ENCODE measurements around the gene POC1A.

POC1A gene

DNA sequence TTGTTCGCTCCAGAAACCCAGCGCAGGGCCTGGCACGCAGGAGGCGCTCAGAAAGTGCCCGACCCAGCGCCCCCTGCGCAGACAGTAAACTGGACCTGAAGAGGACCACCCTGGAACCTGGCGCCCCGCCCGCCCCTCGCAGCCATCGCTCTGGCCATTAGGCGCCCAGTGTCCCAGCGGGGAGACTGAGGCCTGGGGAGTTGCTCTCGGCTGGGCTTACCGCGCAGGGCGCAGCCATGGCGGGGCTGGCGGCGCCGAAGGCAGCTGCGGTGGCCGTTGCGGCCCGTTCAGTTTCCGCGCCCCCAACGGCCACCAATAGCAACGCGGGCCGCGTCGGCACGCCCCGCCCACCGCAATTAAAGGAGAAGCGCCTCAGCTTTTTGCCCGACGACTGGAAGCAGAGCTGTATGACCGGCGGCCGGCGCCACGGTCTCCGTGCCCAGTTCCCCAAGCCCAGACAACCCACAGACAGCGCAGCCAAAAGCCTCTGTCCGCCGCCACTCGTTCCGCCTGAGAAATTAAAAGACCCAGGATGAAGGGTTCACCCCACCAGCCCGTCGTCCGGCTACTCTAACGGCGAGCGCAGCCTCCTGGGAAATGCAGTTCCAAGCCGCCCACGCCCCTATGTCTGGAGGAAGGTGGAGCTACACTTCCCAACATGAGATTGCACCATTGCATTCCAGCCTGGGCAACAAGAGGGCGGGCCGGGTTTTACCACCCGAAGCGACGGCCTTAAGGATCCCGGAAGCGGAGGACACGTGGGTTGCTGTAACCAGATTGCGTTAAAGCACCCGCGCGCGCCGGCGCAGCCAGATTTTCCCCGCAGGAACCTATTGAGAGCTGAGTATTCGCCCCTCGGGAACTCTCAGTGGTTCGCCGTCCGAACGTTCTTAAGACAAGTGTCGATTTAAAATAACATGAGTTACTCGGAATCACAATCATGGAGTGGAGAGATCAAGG, at the start of gene POC1A:
TSS of gene POC1A (minus strand) at position 289 of the 960 bp plus-strand sequence. CDS start at position 238, 51 bp downstream.
- DNase-seq (ENCODE audit: low spot score) (peak; percentile 95), FAIRE-seq (peak; percentile 95)

DNA sequence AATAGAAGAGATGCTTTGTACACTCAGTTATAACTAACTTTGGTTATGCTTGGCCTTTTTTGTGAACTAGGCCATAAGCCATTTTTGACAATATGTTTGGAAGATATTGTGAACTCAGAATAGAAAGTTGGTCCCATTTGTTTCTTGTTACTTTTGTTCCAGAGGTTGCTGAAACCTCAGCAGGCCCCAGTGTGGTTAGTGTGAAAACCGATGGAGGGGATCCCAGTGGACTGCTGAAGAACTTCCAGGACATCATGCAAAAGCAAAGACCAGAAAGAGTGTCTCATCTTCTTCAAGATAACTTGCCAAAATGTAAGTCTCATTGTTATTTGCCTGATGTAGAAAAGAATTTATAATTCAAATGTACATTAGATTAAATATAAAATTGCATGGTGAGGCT, 49.5 kb upstream of the POC1A start:
- DNase-seq (ENCODE audit: low spot score) (no peak), FAIRE-seq (no peak)

DNA sequence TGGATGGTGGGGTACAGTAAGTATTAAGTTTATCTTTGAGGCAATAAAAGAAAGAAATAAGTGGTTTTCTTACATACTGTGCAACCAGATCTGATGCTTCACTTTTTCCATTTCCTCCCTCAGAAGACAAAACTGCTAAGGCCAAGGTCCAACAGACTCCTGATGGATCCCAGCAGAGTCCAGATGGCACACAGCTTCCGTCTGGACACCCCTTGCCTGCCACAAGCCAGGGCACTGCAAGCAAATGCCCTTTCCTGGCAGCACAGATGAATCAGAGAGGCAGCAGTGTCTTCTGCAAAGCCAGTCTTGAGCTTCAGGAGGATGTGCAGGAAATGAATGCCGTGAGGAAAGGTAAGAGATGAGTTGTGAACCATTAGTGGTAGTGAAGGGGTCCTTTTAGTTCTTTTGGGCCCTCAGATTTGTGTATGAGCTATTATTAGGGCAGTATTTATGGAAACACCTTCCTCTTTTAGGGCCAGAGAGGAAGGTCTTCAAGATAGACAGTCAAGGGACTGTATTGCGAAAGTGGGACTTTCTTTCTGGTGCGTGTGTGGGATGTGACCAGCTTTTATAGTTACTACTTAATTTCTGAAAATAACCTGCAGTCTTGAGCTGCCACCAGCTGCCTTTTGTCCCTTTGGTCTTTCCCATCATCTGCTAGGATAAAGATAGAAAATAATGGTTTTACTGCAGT, 48.3 kb upstream of the POC1A start:
- FAIRE-seq (no peak), DNase-seq (ENCODE audit: low spot score) (no peak)

DNA sequence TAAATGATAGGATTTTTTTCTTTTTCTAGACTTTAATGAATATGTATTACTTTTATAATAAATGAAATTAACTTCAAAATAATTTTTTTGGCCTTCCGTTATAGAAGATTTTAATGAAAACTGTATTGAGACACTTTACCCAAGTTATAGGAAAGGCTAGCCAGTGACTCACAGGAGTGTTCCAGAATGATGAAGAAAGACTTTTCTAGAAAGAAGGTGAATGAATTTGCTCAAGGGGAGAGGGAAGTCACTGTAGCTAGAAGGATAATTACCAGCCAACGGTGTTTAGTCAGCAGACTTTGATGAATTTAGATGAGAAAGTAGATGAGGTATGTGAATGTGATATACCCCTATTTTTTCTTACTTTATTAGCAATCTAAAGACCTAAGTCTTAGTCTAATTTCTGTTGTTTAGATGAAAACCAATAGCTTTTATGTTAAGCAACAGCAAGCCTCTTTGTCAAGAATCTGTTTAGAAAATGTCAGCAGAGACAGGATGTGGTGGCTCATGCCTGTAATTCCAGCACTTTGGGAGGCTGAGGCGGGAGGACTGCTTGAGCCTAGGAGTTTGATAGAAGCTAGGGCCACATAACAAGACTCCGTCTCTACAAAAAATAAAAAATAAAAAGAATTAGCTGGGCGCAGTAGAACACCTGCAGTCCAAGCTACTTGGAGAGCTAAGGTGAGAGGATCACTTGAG, 46.9 kb upstream of the POC1A start:
- no peak for DNase-seq (ENCODE audit: low spot score)
- FAIRE-seq = no peak

DNA sequence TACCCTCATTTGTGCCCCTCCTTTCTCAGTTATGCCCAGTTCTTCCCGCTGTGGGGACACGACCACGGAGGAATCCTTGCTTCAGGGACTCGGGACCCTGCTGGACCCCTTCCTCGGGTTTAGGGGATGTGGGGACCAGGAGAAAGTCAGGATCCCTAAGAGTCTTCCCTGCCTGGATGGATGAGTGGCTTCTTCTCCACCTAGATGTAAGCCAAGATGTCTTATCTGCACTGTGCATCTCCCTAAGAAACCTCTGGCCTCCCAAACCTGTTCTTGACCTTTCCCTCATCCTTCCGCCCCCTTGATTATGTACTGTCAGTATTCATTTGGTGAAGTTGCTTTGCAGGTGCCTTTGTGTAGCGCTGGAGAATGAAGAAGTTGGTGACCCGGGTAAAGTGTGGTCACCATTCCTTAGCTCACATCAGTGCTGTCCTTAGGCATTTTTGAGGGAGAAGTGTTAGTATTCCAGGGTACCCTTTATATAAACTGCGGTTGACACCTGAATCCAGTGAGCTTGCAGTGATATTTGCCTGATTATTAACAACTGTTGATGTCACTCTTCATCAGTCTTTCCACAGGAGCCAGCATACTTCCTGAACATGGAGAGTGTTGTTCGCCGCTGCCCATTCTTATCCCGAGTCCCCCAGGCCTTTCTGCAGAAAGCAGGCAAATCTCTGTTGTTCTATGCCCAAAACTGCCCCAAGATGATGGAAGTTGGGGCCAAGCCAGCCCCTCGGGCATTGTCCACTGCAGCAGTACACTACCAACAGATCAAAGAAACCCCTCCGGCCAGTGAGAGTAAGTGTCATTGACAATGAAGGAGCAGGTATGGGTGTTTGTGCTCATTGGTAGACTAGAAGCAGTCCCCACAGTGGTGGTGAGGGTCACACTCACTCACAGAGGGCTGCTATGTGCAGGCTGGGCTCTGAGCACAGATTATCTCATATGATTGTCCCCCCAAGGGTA, 44.7 kb upstream of the POC1A start:
- FAIRE-seq (no peak), DNase-seq (ENCODE audit: low spot score) (no peak)

DNA sequence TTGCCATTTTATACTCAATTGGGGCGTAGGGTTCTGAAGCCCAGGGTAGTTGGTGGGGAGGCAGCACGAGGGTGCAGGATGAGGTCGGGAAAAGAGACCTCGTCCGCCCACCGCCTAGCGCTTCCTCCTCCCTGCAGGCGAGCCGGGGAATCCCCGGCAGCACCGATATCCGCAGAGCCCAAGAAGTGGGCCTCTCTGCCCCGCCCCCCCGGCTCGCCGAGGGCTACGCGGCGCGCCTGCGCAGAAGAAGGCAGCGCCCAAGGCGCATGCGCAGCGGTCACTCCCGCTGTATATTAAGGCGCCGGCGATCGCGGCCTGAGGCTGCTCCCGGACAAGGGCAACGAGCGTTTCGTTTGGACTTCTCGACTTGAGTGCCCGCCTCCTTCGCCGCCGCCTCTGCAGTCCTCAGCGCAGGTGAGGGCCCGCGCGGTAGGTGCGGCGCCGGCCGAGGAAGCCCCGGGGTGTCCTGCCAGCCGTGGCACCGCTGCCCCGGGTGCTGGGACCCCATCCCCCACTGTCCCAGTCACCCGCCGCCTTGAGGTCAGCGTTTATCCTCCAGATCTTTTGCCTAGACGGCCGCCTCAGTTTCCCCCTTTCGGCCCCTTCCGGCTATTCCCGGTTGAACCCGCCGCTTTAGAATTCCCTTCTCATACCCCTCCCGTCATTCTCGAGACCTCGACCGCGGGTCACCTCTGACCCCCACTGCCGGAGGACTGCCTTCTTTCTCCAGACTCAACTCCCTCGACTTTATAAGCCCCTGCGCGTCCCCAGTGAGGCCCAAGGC, 43.8 kb upstream of the POC1A start, which contains the start of gene ALAS1:
TSS of gene ALAS1 (plus strand) at position 319 of the 784 bp plus-strand sequence. CDS start 1,082 bp downstream, outside the sequence.
- FAIRE-seq (peak; percentile 79), DNase-seq (ENCODE audit: low spot score) (peak; percentile 99)

DNA sequence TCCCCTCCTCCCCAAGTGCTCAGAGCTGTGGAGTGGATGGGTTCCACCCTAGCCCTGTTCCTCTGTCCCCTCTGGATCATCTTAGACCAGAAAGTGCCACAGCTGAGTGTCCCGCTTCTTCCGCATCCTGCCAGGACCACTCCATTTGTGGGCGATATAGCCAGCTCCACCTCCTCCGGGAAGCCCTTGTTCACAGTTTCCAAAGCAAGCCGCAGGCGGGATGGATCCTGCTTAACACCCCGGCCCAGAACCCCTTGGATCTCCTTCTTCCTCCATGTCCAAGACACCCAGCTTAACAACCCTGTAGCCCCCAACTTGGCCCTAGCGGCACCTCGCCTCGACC, 43.2 kb upstream of the POC1A start:
- FAIRE-seq (no peak), DNase-seq (ENCODE audit: low spot score) (no peak)

DNA sequence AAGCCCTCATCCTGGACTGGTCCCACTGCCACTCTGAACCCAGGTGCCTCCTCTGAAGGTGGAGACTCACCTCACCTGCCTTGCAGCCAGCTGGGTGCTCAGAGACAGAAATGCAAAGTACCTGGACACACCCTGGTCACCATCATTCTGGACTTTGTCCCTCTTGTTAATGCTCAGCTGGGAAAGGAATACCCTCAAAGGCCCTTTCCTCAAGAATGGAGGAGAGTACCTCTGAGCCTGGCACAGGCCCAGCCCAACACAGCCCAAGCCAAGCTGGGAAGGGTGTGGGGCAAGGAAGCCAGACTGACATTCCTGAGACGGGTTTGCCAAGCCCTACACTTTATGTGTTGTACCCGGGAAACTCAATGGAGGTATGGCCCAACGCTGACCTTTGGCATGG, 42.8 kb upstream of the POC1A start:
- FAIRE-seq (peak; percentile 50), DNase-seq (ENCODE audit: low spot score) (no peak)

DNA sequence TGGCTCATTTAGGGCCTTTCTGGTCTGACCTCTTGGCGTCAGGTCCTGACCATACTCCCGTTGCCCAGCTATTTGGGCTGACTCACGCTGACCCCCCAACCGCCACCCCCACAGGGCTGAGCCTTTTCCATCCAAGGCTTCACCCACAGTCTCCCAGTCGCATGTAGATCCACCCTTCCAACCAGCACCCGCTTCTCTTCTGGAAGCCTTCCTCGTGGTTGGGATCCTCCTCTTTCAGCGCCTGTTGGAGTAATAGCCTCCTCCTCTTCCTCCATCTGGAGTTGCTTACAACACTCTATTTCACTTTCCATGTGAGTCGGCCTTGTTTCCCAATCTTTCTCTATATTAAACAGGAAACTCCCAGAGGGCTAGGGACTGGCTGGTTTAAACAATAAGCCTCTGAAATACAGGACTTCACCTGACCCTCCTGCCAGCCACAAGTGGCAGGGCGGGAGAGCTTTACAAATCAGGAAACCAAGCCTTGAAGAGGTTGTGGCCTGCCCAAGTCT, 41.7 kb upstream of the POC1A start:
- DNase-seq (ENCODE audit: low spot score) = no peak
- FAIRE-seq = no peak

DNA sequence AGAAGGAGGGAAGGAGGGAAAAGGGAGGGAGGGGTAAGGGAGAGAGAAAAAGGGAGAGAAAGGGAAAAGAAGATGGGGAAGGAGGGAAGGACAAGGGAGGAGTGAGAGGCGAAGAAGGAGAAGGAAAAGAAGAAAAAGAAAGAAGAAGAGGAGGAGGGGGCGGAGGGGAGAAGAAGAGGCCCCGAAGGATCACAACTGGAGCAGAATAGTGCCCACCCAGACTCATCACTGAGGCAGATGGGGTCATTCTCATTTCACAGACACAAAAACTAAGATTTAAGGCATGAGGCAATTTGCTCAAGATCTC, 41.0 kb upstream of the POC1A start:
- DNase-seq (ENCODE audit: low spot score) (no peak), FAIRE-seq (no peak)

DNA sequence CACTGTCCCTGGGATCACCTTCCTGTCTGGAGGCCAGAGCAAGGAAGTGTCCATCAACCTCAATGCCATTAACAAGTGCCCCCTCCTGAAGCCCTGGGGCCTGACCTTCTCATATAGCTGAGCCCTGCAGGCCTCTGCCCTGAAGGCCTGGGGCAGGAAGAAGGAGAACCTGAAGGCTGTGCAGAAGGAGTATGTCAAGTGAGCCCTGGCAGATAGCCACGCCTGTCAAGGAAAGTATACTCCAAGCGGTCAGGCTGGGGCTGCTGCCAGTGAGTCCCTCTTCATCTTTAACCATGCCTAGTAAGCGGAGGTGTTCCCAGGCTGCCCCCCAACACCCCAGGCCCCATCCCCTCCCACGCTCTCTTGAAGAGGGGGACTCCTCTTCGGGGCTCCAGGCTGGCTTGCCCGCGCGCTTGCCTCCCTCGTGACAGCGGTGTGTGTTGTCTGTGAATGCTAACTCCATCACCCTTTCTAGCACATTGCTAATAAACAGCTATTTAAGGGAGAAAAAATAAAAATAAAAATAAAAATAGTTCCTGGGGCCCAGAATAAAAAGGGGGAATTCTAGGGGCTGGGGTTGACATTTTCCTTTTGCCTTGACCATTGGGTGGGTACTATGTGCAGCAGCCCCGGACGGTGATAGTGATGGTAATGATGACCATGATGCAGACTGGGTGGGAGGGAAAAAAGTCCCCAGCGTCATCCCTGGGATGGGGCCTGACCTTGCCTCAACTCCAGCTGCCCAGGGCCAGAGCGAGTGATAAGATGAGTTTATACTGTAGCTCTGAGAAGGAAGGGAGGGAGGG, 40.5 kb upstream of the POC1A start:
- FAIRE-seq (no peak), DNase-seq (ENCODE audit: low spot score) (no peak)

DNA sequence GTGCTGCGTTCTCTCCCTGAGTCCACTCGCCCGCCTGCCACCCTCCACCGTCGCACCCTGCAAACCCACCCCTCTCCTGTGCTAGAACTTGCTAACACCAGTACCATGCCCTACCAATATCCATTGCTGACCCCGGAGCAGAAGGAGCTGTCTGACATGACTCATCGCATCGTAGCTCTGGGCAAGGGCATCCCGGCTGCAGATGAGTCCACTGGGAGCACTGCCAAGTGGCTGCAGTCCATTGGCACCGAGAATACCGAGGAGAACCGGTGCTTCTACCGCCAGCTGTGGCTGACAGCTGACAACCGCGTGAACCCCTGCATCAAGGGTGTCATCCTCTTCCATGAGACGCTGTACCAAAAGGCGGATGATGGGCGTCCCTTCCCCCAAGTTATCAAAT, 38.8 kb upstream of the POC1A start:
- FAIRE-seq (peak; percentile 74), DNase-seq (ENCODE audit: low spot score) (peak; percentile 59)

DNA sequence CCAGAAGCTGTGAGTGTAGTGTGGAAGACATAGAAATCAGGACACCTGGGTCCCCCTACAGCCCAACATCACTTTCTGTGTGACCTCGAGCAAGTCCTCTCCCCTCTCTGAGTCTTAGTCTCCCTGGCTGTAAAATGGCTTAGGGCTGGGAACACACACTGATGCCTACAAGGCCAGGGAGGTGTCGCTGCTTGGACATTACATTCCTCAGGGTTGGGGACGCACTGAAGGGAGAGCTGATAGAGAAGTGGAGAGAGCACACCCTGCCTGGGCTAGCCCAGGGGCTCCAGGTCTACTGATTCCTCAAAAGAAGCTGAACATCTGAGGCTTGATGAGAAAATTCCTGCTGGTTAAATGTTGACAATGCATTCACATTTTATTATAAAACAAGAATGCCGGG, 37.4 kb upstream of the POC1A start:
- no peak for FAIRE-seq

DNA sequence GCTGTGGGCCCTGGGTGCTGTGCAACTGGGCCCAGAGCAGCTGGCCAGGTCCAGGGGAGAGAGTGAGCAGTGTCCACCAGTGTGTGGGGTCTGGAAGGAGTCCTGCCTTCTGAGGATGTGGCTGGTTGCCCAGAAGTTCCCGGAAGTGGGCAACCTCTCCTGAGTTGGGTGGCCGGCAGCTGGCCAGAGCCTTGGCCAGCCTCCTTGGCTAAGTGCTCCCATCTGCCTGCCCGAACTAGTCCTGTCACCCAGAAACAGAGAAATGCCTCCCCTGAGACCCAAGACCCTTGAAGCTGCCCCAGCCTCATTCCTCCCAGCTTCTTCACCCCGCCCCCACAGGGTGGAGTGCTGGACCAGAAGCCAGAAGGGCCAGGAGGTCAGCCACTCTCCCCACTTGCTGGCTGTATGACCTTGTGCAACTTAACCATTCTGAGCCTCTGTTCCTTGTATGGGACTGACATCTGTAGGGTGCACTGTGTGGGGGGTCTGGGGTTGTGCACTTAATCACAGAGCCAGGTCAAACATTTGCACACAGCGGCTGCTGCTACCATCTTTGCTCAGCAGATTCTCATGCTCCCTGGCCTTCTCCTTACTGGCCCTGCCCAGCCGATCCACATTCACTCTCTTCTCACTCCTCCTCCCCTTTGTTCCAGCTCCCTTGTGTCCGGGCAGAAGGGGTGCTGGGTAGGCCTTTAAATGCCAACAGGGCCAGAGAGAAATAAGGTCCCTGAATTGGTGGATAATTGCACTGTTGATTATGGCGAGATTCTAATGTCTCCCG, 36.3 kb upstream of the POC1A start:
- FAIRE-seq = no peak

More for the DNA sequence above, 37.4 kb upstream of the POC1A start:
- DNase-seq (ENCODE audit: low spot score) = no peak

DNA sequence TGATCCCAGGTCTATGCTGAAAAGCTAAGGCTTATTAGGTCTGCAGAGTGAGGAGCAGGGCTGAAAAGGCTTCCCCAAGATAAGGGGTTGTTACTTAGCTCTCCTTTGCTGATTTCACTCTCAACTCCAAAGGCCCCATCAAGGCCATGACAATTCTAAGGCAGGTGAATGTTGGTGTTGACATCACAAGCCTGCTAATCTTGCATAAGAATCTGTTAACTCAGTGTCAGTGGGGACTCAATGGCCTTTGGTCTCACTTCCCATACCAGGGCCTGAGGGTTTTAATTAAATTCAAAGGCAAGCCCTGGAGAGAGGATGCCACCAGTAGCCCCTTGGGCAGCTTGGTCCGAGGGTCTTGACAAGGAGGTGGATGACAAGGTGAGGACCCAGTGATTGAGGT, 34.3 kb upstream of the POC1A start:
- no peak for FAIRE-seq

More for the DNA sequence above, 36.3 kb upstream of the POC1A start:
- DNase-seq (ENCODE audit: low spot score) = peak; percentile 28

DNA sequence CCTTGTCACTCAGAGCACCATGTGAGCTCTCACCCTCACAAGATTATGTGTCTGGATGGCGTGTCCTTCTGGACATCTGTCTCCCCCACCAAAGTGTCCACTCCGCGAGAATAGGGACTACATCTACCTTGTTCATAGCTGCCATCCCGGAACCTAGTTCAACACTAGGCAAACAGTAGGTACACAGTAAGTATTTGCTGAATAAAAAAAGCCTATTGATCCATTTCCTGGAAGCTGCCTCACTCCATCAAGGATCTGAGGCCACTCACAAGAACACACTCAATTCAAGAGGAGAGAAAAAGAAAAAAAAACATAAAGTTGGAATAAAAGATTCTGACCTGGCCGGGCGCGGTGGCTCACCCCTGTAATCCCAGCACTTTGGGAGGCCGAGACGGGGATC, 32.5 kb upstream of the POC1A start:
- no peak for DNase-seq (ENCODE audit: low spot score)
- FAIRE-seq = no peak

More for the DNA sequence above, 34.3 kb upstream of the POC1A start:
- no peak for DNase-seq (ENCODE audit: low spot score)

DNA sequence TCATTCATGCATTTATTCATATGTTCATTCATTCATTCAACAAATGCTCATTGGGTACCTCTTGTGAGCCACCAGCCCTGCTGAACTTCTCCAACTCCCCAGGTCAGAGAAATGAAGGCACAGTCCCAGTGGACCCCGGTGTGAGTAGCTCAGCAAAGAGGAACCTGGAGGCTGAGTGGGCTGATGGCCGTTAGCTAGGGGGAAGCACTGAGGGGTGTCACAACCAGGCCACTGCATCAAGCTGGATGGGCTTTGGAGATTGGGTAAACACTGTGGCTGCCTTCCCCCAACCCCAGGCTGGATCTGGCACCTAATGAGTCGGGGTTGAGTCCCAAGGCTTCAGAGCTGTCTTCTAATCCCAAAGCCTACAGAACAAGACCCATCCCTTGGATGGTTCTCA, 31.6 kb upstream of the POC1A start:
- FAIRE-seq (no peak), DNase-seq (ENCODE audit: low spot score) (no peak)

DNA sequence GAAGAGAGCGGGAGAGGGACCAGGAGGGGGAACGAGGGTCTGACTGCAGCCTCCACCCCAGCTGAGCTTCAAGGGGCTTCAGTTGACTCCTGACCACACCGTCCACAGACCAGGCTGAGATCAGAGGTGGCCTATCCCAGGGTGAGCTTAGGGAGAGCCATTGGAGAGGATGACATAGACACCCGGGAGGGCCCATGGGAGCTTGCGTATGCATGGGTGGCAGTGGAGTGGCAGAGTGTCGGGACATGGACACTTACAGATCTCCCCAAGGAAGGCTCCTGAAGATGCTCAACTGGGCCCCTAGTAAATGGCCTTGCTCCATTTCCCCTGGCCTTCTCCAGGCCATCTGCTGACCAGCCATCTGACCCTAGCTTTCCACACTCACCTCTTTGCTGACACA, 31.1 kb upstream of the POC1A start:
- FAIRE-seq (no peak), DNase-seq (ENCODE audit: low spot score) (no peak)

All from urothelium cell line (cell line).